Measurements from ENCODE around the gene NR2C1.
"Not testable (repeated sequence)": the region's sequence is repeated elsewhere in the genome, so short reads cannot be mapped to it uniquely, and the experiment has no call there.

NR2C1 gene

DNA sequence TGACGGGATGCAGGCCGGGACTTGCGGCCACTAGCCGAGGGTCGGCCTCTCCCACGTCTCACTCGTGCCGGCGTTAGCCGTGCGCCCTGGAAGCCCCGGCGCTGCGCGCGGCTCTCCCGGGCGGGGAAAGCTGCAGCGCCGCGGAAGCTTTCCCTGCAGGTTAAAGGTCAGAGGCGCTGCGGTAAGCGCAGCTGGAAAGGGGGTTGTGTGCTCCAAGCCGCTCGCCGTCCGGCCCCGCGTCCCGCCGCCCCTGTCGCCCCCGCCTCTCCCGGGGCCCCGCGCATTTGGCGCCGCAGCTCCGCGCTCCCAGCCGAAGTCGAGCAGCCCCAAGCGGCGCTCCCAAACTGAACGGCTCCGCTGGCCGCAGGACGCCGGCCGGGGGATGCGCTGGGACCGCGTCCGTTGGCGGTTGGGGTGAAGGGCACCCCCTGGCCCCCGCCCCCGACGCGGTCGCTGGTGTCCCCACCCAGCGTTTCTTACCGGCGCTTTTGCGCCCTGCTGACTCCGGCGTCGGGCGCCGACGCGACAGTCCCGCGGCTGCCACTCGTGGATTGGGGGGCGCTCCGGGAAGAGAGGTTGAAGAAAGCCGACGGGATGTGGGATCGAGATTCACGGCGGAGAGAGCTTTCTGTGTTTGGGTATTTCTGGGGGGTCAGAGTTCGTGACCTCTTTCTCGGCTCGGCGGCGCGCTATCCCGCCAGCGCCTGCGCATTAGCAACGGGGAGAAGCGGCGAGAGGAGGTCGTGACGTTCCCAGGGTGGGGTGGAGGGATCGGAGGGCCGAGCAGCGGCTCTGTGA, at the start of gene NR2C1:
TSS of gene NR2C1 (minus strand) at position 719 of the 798 bp plus-strand sequence. CDS start 6,234 bp downstream, outside the sequence.
- DNase-seq = peak; percentile 93

- DNase-seq = no peak
Observed at GRCh38 chr12:95118788-95119179, 45.4 kb upstream of the NR2C1 start.

DNA sequence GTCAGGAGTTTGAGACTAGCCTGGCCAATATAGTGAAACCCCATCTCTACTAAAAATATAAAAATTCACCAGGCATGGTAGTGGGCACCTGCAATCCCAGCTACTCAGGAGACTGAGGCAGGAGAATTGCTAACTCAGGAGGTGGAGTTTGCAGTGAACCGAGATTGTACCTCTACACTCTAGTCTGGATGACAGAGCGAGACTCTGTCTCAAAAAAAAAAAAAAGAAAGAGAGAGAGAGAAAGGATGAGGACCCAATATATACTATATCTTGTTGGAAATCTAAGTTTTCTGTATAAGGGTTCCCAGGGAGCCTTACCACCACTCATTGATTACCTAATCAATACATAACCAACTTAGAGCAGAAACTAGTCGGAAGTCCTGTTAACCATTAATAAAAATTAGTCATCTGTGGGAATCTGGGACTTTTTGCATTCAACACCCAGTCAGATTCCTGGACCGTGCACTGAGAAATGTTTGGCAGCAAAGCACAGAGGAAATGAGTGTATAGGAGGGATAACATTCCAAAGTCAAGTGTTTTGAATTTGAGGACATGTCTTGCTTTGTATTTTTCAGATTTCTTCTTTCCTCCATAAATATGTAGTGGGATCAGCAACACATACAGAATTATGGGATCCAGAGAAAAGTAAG, 44.8 kb upstream of the NR2C1 start:
- no peak for DNase-seq

- peak; percentile 40 for DNase-seq
Observed at GRCh38 chr12:95117178-95117599, 43.8 kb upstream of the NR2C1 start.

DNA sequence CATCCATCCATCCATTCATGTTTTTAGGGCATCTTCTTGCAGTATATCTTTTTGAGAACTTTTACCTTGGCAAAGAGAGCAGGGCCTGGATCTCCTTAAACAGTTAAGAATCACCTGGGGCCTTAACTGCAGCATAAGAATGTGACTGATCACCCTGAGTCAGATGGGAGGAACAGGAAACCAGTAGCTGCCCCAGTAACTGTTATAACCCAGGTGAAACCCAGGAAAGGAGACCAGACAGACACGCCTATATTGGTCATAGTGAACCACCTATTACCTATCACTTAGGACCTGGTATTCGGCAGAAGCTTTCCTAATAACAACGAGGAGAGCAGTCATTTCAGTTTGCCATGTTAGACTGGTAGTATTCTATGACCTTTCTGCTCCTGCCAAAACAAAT, 43.4 kb upstream of the NR2C1 start:
- DNase-seq = no peak

GRCh38 chr12:95116341-95116740, 42.9 kb upstream of the NR2C1 start:
- DNase-seq = no peak

- DNase-seq = no peak
Observed at GRCh38 chr12:95115641-95116040, 42.2 kb upstream of the NR2C1 start.

DNA sequence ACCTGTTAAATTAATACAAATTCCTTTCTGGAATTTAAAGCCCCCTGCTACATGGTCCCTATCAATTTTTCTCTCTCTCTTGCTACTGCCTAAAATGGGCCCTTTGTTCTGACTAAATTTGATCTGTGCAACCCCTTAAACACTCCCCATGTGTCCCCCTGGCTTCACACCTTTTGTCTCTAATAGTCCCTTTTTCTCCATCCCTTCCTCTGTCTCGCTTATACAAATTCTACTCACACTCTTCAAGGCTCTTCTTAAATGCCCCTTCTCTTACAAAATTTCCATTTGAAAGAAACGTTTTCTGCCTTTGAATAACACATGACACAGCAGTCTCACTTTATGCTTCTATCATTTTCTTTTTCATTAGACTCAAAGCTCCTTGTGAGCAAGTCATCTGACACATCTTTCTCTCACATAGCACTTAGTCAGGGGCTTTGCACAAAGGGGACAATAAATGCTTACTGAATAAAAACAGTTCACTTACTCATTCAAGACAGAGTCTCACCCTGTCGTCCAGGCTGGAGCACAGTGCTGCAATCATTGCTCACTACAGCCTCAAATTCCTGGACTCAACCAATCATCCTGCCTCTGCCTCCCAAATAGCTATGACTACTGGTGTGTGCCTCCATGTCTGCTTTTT, 41.5 kb upstream of the NR2C1 start:
- no peak for DNase-seq

DNA sequence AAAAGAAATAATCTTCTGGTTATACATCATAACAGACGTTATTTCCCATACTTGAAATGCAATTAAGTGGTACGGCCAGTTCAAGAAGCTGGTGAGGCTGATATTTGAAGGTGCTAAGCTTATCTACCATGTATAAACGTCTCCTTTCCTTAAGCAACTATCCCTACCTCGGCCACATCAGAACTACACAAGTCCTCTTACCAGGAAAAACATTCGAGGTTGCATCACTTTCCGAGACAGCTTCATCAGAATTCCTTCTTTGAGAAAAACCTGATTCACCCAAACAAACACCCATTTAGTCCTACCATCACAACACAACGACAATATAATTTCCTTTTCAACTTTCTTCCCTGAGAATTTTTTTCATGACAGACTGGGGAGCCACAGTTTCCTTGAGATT, 33.9 kb upstream of the NR2C1 start:
- no peak for DNase-seq

DNA sequence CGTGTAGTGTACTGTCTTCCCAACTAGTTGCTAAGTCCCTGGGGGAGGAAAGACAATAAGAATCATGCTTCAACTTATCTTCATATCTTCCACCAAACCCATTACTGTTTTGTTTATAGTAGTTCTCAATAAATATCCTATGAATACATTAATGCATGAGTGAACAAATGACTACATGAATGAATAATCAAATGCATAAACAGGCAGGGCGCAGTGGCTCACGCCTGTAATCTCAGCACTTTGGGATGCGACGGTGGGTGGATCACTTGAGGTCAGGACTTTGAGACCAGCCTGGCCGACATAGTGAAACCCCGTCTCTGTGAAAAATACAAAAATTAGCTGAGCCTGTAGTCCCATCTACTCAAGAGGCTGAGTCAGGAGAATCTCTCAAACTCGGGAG, 32.1 kb upstream of the NR2C1 start:
- no peak for DNase-seq

GRCh38 chr12:95104919-95105452, 31.6 kb upstream of the NR2C1 start:
- no peak for DNase-seq

DNA sequence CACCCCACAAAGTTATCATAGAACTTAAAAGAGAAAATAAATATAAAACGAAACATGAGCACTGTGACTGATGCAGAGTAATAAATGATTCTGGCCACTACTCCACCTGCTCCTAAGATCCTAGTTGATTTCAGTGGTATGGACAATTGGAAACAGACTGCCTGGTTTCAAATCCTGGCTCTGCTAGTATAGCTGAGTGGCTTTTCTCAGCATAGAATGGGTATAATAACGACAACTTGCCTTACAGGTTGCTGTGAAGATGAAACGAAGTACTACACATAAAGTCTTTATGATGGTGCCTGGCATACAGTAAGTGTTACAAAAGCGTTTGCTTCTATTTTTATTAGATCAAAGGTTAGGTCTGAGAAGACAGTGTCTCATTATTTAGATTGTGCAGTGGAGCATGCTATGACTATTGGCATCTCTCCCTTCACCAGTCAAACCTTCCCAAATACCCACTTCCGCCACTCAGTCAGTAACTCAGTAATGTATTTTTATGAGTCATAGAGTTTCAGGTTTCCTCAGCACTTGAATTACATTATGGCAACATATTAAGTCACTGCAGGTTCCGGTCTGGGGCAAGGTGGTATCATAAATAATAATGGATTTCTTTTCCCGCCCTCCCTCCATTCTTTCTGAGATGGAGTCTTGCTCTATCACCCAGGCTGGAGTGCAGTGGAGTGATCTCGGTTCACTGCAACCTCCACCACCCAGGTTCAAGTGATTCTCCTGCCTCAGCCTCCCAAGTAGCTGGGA, 29.7 kb upstream of the NR2C1 start:
- peak; percentile 42 for DNase-seq

- DNase-seq = not testable (repeated sequence)
Observed at GRCh38 chr12:95101957-95102356, 28.5 kb upstream of the NR2C1 start.

DNA sequence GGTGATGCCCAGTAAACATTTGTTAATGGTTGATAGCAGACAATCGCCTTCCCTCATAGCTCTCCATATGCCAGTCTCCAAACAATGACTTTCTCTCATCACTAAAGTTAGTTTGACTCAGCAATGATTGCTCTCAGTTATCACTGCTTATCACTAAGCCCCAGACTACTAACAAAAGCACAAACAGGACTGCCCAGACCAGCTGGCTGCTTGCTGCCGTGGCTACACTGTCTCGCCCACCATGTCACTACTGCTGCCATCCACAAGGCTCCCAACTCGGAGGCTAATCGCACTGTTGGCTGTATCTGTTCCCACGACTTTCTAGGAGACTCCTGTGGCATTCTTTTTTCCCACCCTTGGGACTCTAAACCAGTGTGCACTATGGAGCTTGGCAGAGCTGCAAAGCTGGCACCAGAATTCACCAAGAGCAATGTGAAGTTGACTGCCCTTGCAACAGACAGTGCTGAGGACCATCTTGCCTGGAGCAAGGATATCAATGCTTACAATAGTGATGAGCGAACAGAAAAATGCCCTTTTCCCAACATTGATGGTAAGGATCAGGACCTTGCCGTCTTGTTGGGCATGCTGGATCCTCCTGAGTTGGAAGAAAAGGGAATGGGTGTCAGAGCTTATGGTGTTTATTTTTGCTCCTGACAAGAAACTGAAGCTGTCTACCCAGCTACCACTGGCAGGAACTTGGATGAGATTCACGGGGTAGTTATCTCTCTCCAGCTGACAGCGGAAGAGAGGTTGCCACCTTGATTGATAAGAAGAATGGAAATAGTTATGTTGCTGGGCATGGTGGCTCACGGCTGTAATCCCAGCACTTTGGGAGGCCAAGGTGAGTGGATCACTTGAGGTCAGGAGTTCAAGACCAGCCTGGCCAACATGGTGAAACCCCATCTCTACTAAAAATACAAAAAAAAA, 27.1 kb upstream of the NR2C1 start:
- DNase-seq = no peak

GRCh38 chr12:95099270-95099790, 25.9 kb upstream of the NR2C1 start:
- DNase-seq = no peak

DNA sequence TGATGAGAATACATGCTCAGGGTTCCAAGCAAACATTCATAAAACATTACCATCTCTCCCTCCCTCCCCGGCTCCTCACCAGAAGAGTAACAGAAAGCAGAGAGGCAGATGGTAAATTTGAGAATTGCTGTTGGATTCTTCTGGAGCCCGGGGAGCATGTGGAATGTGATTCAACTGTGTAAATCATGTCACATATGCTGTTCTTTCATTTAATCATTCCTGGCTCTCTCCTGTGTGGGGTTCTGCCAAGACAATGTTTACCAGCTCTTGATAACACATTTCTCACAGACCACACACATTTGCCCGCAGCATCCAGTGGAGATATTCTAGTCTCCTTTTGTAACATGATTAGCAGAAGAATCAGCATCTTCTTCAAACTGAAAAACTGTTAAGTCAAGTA, 23.4 kb upstream of the NR2C1 start:
- no peak for DNase-seq

- no peak for DNase-seq
Observed at GRCh38 chr12:95096378-95096777, 23.0 kb upstream of the NR2C1 start.

DNA sequence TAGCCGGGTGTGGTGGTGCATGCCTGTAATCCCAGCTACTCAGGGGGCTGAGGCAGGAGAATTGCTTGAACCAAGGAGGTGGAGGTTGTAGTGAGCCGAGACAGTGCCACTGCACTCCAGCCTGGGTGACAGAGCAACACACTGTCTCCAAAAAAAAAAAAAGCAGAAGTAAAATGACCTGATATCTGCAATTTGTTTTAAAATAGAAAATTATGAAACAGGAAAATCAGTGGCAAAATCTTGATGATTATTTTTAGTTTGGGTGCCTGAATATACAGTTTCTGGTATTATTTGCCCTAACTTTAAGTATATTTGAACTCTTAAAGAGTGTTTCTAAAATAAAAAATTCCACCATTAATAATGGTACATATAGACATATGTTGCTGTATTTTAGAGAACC, 22.4 kb upstream of the NR2C1 start:
- not testable (repeated sequence) for DNase-seq

GRCh38 chr12:95089462-95089861, 16.0 kb upstream of the NR2C1 start:
- DNase-seq = no peak

GRCh38 chr12:95088379-95088778, 15.0 kb upstream of the NR2C1 start:
- no peak for DNase-seq

DNA sequence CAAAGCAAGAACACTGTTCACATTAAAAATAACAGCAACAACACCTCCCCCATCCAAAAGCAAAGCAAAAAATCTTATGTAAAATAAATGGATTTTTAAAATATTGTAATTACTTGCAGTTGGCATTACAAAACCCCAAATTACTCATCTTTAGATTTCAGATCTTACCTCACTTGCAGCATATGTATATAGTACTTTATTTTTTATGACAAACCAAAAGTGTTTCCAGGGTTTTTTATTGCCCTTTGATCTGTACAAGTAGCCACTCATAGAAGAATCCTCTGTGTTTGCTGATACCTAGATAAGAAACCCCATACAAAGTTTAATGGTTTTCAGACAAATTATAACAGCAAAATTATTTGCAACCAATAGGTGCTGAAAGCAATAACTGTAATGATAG, 12.2 kb upstream of the NR2C1 start:
- no peak for DNase-seq

DNA sequence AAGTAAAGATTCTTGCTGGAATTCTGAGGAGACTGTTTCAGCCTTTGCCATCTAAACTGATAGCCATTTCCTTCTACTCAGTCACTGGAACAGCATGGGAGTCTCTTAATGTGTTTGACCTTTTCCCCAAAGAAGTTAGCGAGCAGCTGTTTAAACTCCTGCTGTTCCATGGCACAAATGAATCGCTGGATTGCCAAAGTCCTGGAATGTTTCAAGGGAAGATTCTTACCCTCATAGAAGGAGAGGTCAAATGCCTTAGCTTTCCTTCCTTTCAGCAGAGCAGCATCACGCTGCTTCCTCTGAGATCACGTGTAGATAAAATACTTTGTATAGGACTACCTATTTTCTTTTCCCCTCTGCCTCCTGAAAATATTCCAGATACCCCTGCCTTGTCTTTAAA, 10.5 kb upstream of the NR2C1 start:
- DNase-seq = no peak
